Measurements from ENCODE around the gene UBE2R2. TPM values are rescaled to one million over a fixed set of nuclear protein-coding genes. Genes with fewer than 3 reads are reported as not detected.
A peak's percentile ranks its signal among the peaks of the same experiment; 100 is the strongest.

Gene UBE2R2
- total RNA-seq, 1 donor from 2014 or later: 90.1 TPM

- Mint-ChIP-seq H3K36me3 (ENCODE audit: unreplicated experiment) (peaks cover 7% of the 10 kb centered on the region), H3K27ac (ENCODE audit: unreplicated experiment) (peak overlapping the region; percentile 16), H3K4me1 (ENCODE audit: low read depth, unreplicated experiment) (peaks cover 7% of the 10 kb centered on the region), H3K9me3 (ENCODE audit: unreplicated experiment) (peaks cover 22% of the 10 kb centered on the region), H3K4me3 (ENCODE audit: unreplicated experiment) (no peak overlapping the region), H3K27me3 (ENCODE audit: unreplicated experiment) (peaks cover 16% of the 10 kb centered on the region)
- peak; percentile 67 for DNase-seq
- TF ChIP-seq CTCF (IDR thresholded peaks at IDR 0.05; ENCODE audit: partially characterized antibody, unreplicated experiment): peak; percentile 74
Measured at GRCh38 chr9:33921967-33922895, 105.3 kb downstream of the UBE2R2 start.

- Mint-ChIP-seq H3K4me1 (ENCODE audit: low read depth, unreplicated experiment) (peaks cover 7% of the 10 kb centered on the region), H3K4me3 (ENCODE audit: unreplicated experiment) (no peak overlapping the region), H3K36me3 (ENCODE audit: unreplicated experiment) (peaks cover 6% of the 10 kb centered on the region), H3K27ac (ENCODE audit: unreplicated experiment) (peak overlapping the region; percentile 8), H3K9me3 (ENCODE audit: unreplicated experiment) (peaks cover 28% of the 10 kb centered on the region), H3K27me3 (ENCODE audit: unreplicated experiment) (peaks cover 16% of the 10 kb centered on the region)
- DNase-seq: no peak
- no peak for TF ChIP-seq CTCF (IDR thresholded peaks at IDR 0.05; ENCODE audit: partially characterized antibody, unreplicated experiment)
Measured at GRCh38 chr9:33923079-33923478, 106.1 kb downstream of the UBE2R2 start.

GRCh38 chr9:33923998-33924701 lies 107.2 kb downstream of the UBE2R2 start:
- TF ChIP-seq CTCF (IDR thresholded peaks at IDR 0.05; ENCODE audit: partially characterized antibody, unreplicated experiment): no peak
- Mint-ChIP-seq H3K27me3 (ENCODE audit: unreplicated experiment) (peaks cover 12% of the 10 kb centered on the region), H3K4me3 (ENCODE audit: unreplicated experiment) (no peak overlapping the region), H3K4me1 (ENCODE audit: low read depth, unreplicated experiment) (peaks cover 7% of the 10 kb centered on the region), H3K9me3 (ENCODE audit: unreplicated experiment) (peaks cover 28% of the 10 kb centered on the region), H3K27ac (ENCODE audit: unreplicated experiment) (no peak overlapping the region), H3K36me3 (ENCODE audit: unreplicated experiment) (peaks cover 6% of the 10 kb centered on the region)
- no peak for DNase-seq

- Mint-ChIP-seq H3K4me3 (ENCODE audit: unreplicated experiment) (no peak overlapping the region), H3K27me3 (ENCODE audit: unreplicated experiment) (peaks cover 12% of the 10 kb centered on the region), H3K4me1 (ENCODE audit: low read depth, unreplicated experiment) (peaks cover 5% of the 10 kb centered on the region), H3K27ac (ENCODE audit: unreplicated experiment) (peak overlapping the region; percentile 67), H3K9me3 (ENCODE audit: unreplicated experiment) (peaks cover 24% of the 10 kb centered on the region), H3K36me3 (ENCODE audit: unreplicated experiment) (peaks cover 6% of the 10 kb centered on the region)
- peak; percentile 63 for DNase-seq
- TF ChIP-seq CTCF (IDR thresholded peaks at IDR 0.05; ENCODE audit: partially characterized antibody, unreplicated experiment): peak; percentile 49
Measured at GRCh38 chr9:33924978-33925797, 108.2 kb downstream of the UBE2R2 start.
